ENCODE results near the gene KCNF1. TPM values are rescaled to one million over a fixed set of nuclear protein-coding genes. Genes with fewer than 3 reads are reported as not detected.
A peak's percentile ranks its signal among the peaks of the same experiment; 100 is the strongest.

The KCNF1 gene
- total and polyA plus RNA-seq, 4 experiments from 2014 or later = not detected

DNA sequence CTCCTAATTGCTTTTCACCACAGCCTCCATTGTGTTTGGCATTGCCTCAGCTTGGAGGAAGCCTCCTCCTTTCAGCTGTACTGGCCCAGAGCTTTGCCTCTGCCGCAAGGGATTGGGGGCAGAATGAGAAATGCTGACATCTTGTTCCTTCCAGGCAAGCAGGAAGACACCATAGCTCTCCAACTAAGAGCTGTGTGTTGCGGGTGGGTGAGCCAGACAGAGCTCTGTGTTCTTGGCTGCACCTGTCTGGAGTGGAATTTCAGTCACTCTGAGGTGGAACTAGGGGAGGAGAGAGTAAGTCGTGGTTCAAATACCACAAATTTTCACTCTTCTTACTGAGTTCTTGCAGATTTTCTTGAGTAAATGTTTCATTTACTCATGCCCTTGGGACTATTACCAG is 36.6 kb upstream of the KCNF1 start:
- Histone ChIP-seq H3K27me3 (ENCODE audit: insufficient read depth, low read length) (no peaks in the 10 kb centered on the region), H3K27ac (ENCODE audit: low read depth, low read length) (no peak overlapping the region), H3K36me3 (ENCODE audit: insufficient read depth, low read length) (no peaks in the 10 kb centered on the region), H3K4me3 (ENCODE audit: low read length in 2 of 2) (no peak overlapping the region), H3K9me3 (ENCODE audit: control insufficient read depth in 1 of 2, low read length in 2 of 2) (no peaks in the 10 kb centered on the region), H3K4me1 (ENCODE audit: insufficient read depth, low read length) (no peaks in the 10 kb centered on the region)
- DNase-seq = no peak
- Mint-ChIP-seq H3K4me1 (peaks cover 0 to 9% (median 1%) of the 10 kb centered on the region in 4 donors), H3K27ac (no peak overlapping the region), H3K9me3 (peaks cover 0 to 15% (median 4%) of the 10 kb centered on the region in 8 donors), H3K27me3 (peaks cover 1 to 15% of the 10 kb centered on the region in 2 donors), H3K36me3 (peaks cover 0 to 5% of the 10 kb centered on the region in 2 donors), H3K4me3 (no peak overlapping the region)
- POLR2A ChIA-PET (ENCODE audit: partially characterized antibody) = no interaction called here
- CTCF ChIA-PET (ENCODE audit: partially characterized antibody) = interaction anchor here (1.0 to 1.2 kb wide), 2 partner anchors 9 to 39 kb away, joined by 3 to 4 read pairs; no protein-coding TSS in a partner anchor
- intact Hi-C loops (cut with micrococcal nuclease) = no loop called here

DNA sequence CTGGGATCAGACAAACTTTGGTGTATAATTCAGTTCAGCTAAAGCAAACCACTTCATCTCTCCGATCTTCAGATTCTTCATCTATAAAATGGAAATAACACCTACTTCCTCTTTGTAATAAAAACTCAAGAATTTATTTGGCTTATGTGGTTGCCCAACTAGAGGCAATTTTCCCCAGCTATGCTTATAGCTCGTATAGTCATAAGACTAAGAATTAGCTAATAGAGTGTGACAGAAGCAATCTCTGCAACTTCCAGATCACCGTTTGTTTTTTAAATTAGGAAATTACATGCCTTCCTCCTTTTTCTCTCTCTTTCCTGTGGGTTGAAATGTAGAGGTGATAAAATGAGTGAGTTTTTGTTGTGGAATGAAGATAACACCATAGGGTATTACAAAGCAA is 35.3 kb upstream of the KCNF1 start:
- intact Hi-C loops (cut with micrococcal nuclease) = no loop called here
- H3K4me3 ChIP-seq (ENCODE audit: low read length in 2 of 2) = no peak overlapping the region
- DNase-seq = no peak
- H3K9me3 ChIP-seq (ENCODE audit: control insufficient read depth in 1 of 2, low read length in 2 of 2) = no peaks in the 10 kb centered on the region
- H3K27me3 ChIP-seq (ENCODE audit: insufficient read depth, low read length) = no peaks in the 10 kb centered on the region
- H3K36me3 ChIP-seq (ENCODE audit: insufficient read depth, low read length) = no peaks in the 10 kb centered on the region
- peaks cover 1 to 15% of the 10 kb centered on the region in 2 donors for H3K27me3 Mint-ChIP-seq
- no peak overlapping the region for H3K4me3 Mint-ChIP-seq
- H3K4me1 Mint-ChIP-seq = peaks cover 0 to 13% (median 3%) of the 10 kb centered on the region in 4 donors
- ChIA-PET POLR2A (ENCODE audit: partially characterized antibody) (no interaction called here), CTCF (ENCODE audit: partially characterized antibody) (no interaction called here)
- peaks cover 0 to 5% of the 10 kb centered on the region in 2 donors for H3K36me3 Mint-ChIP-seq
- no peak overlapping the region for H3K27ac ChIP-seq (ENCODE audit: low read depth, low read length)
- H3K4me1 ChIP-seq (ENCODE audit: insufficient read depth, low read length) = no peaks in the 10 kb centered on the region
- H3K9me3 Mint-ChIP-seq = peaks cover 0 to 15% (median 4%) of the 10 kb centered on the region in 8 donors
- H3K27ac Mint-ChIP-seq = no peak overlapping the region

DNA sequence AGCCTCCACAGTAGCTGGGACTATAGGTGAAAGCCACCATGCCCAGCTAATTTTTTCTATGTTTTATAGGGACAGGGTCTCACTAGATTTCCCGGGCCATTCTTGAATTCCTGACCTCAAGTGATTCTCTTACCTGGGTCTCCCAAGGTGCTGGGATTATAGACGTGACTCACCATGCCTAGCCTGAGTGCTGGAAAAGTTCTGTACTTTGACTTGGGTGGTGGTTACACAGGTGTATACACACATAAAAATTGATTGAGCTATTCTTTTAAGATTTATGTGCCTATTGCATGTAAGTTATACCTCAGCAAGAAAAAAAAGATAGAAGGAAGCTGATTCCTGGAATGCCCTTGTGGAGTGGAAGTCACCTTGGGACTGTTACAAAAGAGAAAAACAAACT is 34.8 kb upstream of the KCNF1 start:
- ChIA-PET POLR2A (ENCODE audit: partially characterized antibody) (no interaction called here), CTCF (ENCODE audit: partially characterized antibody) (no interaction called here)
- Mint-ChIP-seq H3K36me3 (peaks cover 0 to 5% of the 10 kb centered on the region in 2 donors), H3K4me1 (peaks cover 0 to 17% (median 3%) of the 10 kb centered on the region in 4 donors), H3K27me3 (peaks cover 1 to 15% of the 10 kb centered on the region in 2 donors), H3K4me3 (no peak overlapping the region), H3K9me3 (peaks cover 0 to 14% (median 3%) of the 10 kb centered on the region in 8 donors), H3K27ac (no peak overlapping the region)
- Histone ChIP-seq H3K36me3 (ENCODE audit: insufficient read depth, low read length) (no peaks in the 10 kb centered on the region), H3K9me3 (ENCODE audit: control insufficient read depth in 1 of 2, low read length in 2 of 2) (no peaks in the 10 kb centered on the region), H3K27me3 (ENCODE audit: insufficient read depth, low read length) (no peaks in the 10 kb centered on the region), H3K4me1 (ENCODE audit: insufficient read depth, low read length) (no peaks in the 10 kb centered on the region), H3K27ac (ENCODE audit: low read depth, low read length) (no peak overlapping the region), H3K4me3 (ENCODE audit: low read length in 2 of 2) (no peak overlapping the region)
- intact Hi-C loops (cut with micrococcal nuclease) = no loop called here
- no peak for DNase-seq

DNA sequence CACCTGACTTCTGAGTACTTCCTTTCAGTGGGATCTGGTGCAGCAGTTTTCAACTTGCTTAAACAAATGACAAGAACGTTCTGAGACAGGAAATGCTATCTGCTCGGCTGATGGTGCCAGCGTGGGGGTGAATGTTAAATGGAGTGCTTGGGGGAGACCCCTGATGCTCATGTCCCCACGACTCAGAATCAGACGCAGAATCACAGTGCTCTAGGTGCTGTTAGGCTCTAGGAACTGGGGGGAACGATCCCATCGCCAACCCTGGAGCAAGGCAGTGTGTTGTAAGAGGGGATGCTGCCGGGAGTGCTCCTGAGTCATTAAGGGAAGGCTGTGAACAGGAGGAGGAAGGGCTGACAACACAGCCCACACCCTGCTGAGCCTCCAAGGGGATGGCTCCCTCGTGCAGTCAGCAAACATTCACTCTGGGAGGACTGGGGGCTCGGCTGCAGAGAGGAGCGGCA is 34.1 kb upstream of the KCNF1 start:
- peak overlapping the region in 1 of 7 donors; percentile 78 for H3K27ac Mint-ChIP-seq
- ChIA-PET POLR2A (ENCODE audit: partially characterized antibody) (no interaction called here), CTCF (ENCODE audit: partially characterized antibody) (no interaction called here)
- no peaks in the 10 kb centered on the region for H3K36me3 Mint-ChIP-seq
- peaks cover 1 to 15% of the 10 kb centered on the region in 2 donors for H3K27me3 Mint-ChIP-seq
- Histone ChIP-seq H3K4me3 (ENCODE audit: low read length in 2 of 2) (no peak overlapping the region), H3K4me1 (ENCODE audit: insufficient read depth, low read length) (no peaks in the 10 kb centered on the region), H3K36me3 (ENCODE audit: insufficient read depth, low read length) (no peaks in the 10 kb centered on the region), H3K27ac (ENCODE audit: low read depth, low read length) (no peak overlapping the region), H3K27me3 (ENCODE audit: insufficient read depth, low read length) (no peaks in the 10 kb centered on the region), H3K9me3 (ENCODE audit: control insufficient read depth in 1 of 2, low read length in 2 of 2) (no peaks in the 10 kb centered on the region)
- peaks cover 0 to 20% (median 3%) of the 10 kb centered on the region in 4 donors for H3K4me1 Mint-ChIP-seq
- intact Hi-C loops (cut with micrococcal nuclease) = no loop called here
- peak overlapping the region in 1 of 8 donors; percentile 77 for H3K4me3 Mint-ChIP-seq
- DNase-seq = no peak
- peaks cover 0 to 6% (median 0%) of the 10 kb centered on the region in 8 donors for H3K9me3 Mint-ChIP-seq

DNA sequence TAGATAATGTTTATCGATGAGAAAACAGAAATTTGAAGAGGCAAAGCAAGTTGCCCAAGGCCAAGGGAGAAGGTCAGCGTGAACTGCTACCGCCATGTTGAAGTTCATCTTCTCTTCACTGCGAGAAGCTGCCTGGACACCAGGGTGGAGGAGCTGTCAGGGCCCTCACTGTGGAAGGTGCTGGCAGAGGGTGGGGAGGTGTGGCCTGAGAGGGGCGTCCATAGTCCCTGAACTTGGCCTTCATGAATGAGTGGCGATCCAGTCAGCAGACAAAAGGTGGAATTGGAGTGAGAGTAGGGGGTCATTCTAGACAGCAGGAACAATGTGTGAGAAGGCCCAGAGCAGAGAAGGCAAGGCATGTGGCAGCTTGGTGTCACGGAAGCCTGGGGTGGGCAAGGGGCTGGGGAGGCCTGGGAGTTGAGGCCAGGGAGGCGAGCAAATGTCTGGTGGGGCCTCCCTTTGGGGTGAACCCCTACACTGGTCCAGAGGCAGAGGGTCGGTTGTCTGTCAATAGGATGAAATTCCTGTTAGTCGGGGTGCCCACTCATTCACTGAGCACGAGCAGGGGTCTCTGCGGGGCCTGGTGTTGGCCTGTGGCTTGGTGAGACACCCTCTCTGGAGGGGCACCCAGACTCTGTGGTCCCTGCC is 33.3 kb upstream of the KCNF1 start:
- H3K4me1 ChIP-seq (ENCODE audit: insufficient read depth, low read length) = no peaks in the 10 kb centered on the region
- no peaks in the 10 kb centered on the region for H3K27me3 ChIP-seq (ENCODE audit: insufficient read depth, low read length)
- CTCF ChIA-PET (ENCODE audit: partially characterized antibody) = no interaction called here
- H3K27ac Mint-ChIP-seq = no peak overlapping the region
- no peaks in the 10 kb centered on the region for H3K9me3 Mint-ChIP-seq
- POLR2A ChIA-PET (ENCODE audit: partially characterized antibody) = no interaction called here
- H3K27me3 Mint-ChIP-seq = peaks cover 1 to 15% of the 10 kb centered on the region in 2 donors
- intact Hi-C loops (cut with micrococcal nuclease) = no loop called here
- H3K4me3 Mint-ChIP-seq = peak overlapping the region in 1 of 8 donors; percentile 77
- no peak overlapping the region for H3K4me3 ChIP-seq (ENCODE audit: low read length in 2 of 2)
- DNase-seq = no peak
- H3K9me3 ChIP-seq (ENCODE audit: control insufficient read depth in 1 of 2, low read length in 2 of 2) = no peaks in the 10 kb centered on the region
- H3K36me3 ChIP-seq (ENCODE audit: insufficient read depth, low read length) = no peaks in the 10 kb centered on the region
- H3K36me3 Mint-ChIP-seq = no peaks in the 10 kb centered on the region
- H3K4me1 Mint-ChIP-seq = peaks cover 0 to 26% (median 3%) of the 10 kb centered on the region in 4 donors
- H3K27ac ChIP-seq (ENCODE audit: low read depth, low read length) = no peak overlapping the region

DNA sequence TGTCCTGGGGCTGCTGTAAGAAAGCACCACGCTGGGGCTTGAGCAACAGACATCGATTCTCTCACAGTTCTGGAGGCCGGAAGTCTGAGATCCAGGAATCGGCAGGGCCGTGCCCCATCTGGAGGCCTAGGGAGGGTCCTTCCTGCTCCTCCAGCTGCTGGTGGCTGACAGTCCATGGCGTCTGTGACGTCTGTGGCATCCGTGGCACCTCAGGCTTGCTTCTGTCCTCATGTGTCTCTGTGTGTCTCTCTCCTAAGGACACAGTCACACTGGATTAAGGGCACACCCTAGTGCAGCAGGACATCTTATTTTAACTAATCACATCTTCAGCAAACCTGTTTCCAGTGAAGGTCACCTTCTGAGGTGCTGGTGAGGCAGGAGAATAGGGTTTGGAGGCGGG is 32.6 kb upstream of the KCNF1 start:
- Mint-ChIP-seq H3K27ac (peak overlapping the region in 1 of 7 donors; percentile 10), H3K4me1 (peaks cover 0 to 32% (median 4%) of the 10 kb centered on the region in 4 donors), H3K27me3 (peaks cover 1 to 12% of the 10 kb centered on the region in 2 donors), H3K36me3 (no peaks in the 10 kb centered on the region), H3K9me3 (no peaks in the 10 kb centered on the region), H3K4me3 (peak overlapping the region in 2 of 8 donors; percentile 33 to 34)
- intact Hi-C loops (cut with micrococcal nuclease) = no loop called here
- DNase-seq = no peak
- no peaks in the 10 kb centered on the region for H3K27me3 ChIP-seq (ENCODE audit: insufficient read depth, low read length)
- no peak overlapping the region for H3K4me3 ChIP-seq (ENCODE audit: low read length in 2 of 2)
- H3K9me3 ChIP-seq (ENCODE audit: control insufficient read depth in 1 of 2, low read length in 2 of 2) = no peaks in the 10 kb centered on the region
- H3K27ac ChIP-seq (ENCODE audit: low read depth, low read length) = no peak overlapping the region
- H3K4me1 ChIP-seq (ENCODE audit: insufficient read depth, low read length) = no peaks in the 10 kb centered on the region
- ChIA-PET CTCF (ENCODE audit: partially characterized antibody) (no interaction called here), POLR2A (ENCODE audit: partially characterized antibody) (no interaction called here)
- H3K36me3 ChIP-seq (ENCODE audit: insufficient read depth, low read length) = no peaks in the 10 kb centered on the region

DNA sequence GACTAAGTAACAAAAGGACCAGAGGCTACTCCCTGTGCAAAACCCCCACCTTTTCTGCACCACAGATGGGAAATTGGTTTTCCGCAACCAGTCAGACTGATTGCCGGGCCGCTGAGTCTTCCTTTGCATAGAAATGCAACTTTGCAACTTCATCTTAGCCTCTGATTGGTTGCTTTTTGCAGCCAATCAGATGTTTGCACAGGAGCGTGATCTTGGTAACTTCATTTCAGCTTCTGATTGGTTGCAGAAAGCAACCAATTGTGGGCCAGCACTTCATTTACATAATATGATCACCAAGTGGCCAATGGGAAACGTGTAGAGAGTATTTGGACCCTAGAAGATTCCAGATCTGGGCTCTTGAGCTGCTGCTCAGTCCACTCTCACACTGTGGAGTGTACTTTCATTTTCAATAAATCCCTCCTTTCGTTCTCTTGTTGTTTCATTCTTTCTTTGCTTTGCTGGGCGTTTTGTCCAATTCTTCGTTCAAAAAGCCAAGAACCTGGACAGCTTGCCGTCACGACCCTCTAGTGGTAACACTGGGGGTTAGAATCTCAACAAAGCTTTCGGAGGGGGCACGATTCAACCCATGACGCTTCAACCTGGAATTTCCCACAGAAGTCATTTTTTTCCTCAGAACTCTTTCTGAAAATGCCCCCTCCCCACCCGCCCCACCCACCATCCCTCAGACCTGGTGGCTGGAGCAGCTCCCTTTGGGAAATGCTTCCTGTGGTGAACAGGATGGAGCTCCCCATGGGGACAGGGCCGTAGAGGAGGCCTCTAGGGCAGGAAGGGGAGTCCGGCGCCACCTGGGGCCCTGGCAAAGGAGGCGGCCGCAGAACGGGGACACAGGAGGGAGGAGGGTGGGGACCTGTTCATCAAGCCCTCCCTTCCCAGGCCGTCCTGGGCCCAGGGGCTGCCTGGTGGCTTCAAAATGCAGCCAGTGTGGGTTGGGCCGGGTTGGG is 31.8 kb upstream of the KCNF1 start:
- Mint-ChIP-seq H3K9me3 (no peaks in the 10 kb centered on the region), H3K36me3 (no peaks in the 10 kb centered on the region), H3K27me3 (peaks cover 1 to 9% of the 10 kb centered on the region in 2 donors), H3K27ac (peak overlapping the region in 2 of 7 donors; percentile 93 to 95), H3K4me3 (peak overlapping the region in 2 of 8 donors; percentile 85 to 91), H3K4me1 (peaks cover 0 to 38% (median 6%) of the 10 kb centered on the region in 4 donors)
- intact Hi-C loops (cut with micrococcal nuclease) = no loop called here
- Histone ChIP-seq H3K4me1 (ENCODE audit: insufficient read depth, low read length) (no peaks in the 10 kb centered on the region), H3K27me3 (ENCODE audit: insufficient read depth, low read length) (no peaks in the 10 kb centered on the region), H3K27ac (ENCODE audit: low read depth, low read length) (peak overlapping the region; percentile 9), H3K36me3 (ENCODE audit: insufficient read depth, low read length) (no peaks in the 10 kb centered on the region), H3K9me3 (ENCODE audit: control insufficient read depth in 1 of 2, low read length in 2 of 2) (no peaks in the 10 kb centered on the region), H3K4me3 (ENCODE audit: low read length in 2 of 2) (no peak overlapping the region)
- no peak for DNase-seq
- ChIA-PET CTCF (ENCODE audit: partially characterized antibody) (no interaction called here), POLR2A (ENCODE audit: partially characterized antibody) (no interaction called here)

All from CD4-positive, alpha-beta memory T cell (primary cell).